Testis (tissue), 2 donors: ENCODE measurements around the gene SOBP.

ENCODE experiments used
- CTCF ChIP-seq, 3 experiments: fragments of 450-650 bp in 2 of 3; fragments of 200-600 bp in 1 of 3; sonication (generic) in 1 of 3; IDR thresholded peaks; one replicate each; pipeline ENCODE4 v1.5.1; 2016 to 2019; ENCODE audit warnings: antibody characterized with exemption in 3 of 3, mild to moderate bottlenecking in 2 of 3, moderate library complexity in 1 of 3
- POLR2A ChIP-seq: fragments of 450-650 bp; IDR thresholded peaks from one replicate; pipeline ENCODE4 v1.6.1; 2017; ENCODE audit warnings: antibody characterized with exemption, mild to moderate bottlenecking, moderate library complexity

DNA sequence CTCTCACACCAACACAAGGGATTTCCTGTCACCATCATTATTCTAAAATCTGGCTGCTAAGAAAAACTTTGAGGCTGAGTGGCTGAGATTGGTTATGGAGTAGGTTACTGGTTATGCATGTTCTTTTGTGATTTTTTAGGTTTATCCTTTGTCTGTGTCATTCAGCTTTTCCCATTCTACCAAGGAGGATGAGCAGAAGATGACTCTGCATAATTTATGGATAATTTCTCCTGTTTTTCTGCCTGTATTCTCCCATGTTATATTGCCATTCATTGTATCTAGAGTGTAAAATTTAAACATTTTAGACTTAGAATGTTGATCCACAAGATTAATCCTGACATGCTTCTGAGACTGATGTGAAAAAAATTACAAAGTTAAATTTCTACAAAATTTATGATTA lies 67.8 kb downstream of the SOBP start:
- TF ChIP-seq CTCF (IDR thresholded peaks at IDR 0.05) (no peak), POLR2A (no peak)
